GM18861 (cell line): ENCODE results near the gene HPS1.
"Not testable (repeated sequence)": the region's sequence is repeated elsewhere in the genome, so short reads cannot be mapped to it uniquely, and the experiment has no call there.

Experiments used
- ATAC-seq: cut with Tn5 transposase; IDR thresholded peaks from one replicate; pipeline ENCODE4 v1.9.1; 2021; ENCODE audit not compliant: unreplicated experiment

HPS1 gene

GRCh38 chr10:98394851-98395440 lies 51.8 kb downstream of the HPS1 start:
- no peak for ATAC-seq

GRCh38 chr10:98391578-98391991 lies 55.1 kb downstream of the HPS1 start:
- no peak for ATAC-seq

GRCh38 chr10:98391065-98391464 lies 55.7 kb downstream of the HPS1 start:
- no peak for ATAC-seq

- no peak for ATAC-seq
Measured at GRCh38 chr10:98390406-98390805, 56.3 kb downstream of the HPS1 start.

- no peak for ATAC-seq
Measured at GRCh38 chr10:98389398-98389797, 57.3 kb downstream of the HPS1 start.

- ATAC-seq: no peak
Measured at GRCh38 chr10:98388101-98388655, 58.6 kb downstream of the HPS1 start.

GRCh38 chr10:98384531-98385133 lies 62.1 kb downstream of the HPS1 start:
- no peak for ATAC-seq

- no peak for ATAC-seq
Measured at GRCh38 chr10:98383869-98384268, 62.9 kb downstream of the HPS1 start.

- ATAC-seq: not testable (repeated sequence)
Measured at GRCh38 chr10:98383134-98383667, 63.5 kb downstream of the HPS1 start.

- no peak for ATAC-seq
Measured at GRCh38 chr10:98382691-98383101, 64.0 kb downstream of the HPS1 start.

- no peak for ATAC-seq
Measured at GRCh38 chr10:98380493-98381339, 66.0 kb downstream of the HPS1 start.

- no peak for ATAC-seq
Measured at GRCh38 chr10:98378722-98379121, 68.0 kb downstream of the HPS1 start.

GRCh38 chr10:98377536-98377935 lies 69.2 kb downstream of the HPS1 start:
- ATAC-seq: no peak

- no peak for ATAC-seq
Measured at GRCh38 chr10:98377001-98377400, 69.7 kb downstream of the HPS1 start.

GRCh38 chr10:98376485-98376884 lies 70.2 kb downstream of the HPS1 start:
- ATAC-seq: no peak

GRCh38 chr10:98374217-98374985 lies 72.3 kb downstream of the HPS1 start:
- no peak for ATAC-seq

GRCh38 chr10:98373260-98374040 lies 73.3 kb downstream of the HPS1 start:
- no peak for ATAC-seq

- ATAC-seq: no peak
Measured at GRCh38 chr10:98370831-98371820, 75.6 kb downstream of the HPS1 start.

GRCh38 chr10:98369801-98370200 lies 76.9 kb downstream of the HPS1 start:
- ATAC-seq: no peak
